Measurements from ENCODE around the gene PLEKHM2. TPM values are rescaled to one million over a fixed set of nuclear protein-coding genes. Genes with fewer than 3 reads are reported as not detected.
A peak's percentile ranks its signal among the peaks of the same experiment; 100 is the strongest.

The PLEKHM2 gene
- total RNA-seq, 1 donor from 2014 or later, result 70.4 TPM

GRCh38 chr1:15683345-15684039, 628 bp upstream of the PLEKHM2 start:
- peak overlapping the region; percentile 75 for H3K4me3 Mint-ChIP-seq (ENCODE audit: low read depth)
- H3K27me3 Mint-ChIP-seq, result no peaks in the 10 kb centered on the region
- DNase-seq (ENCODE audit: low spot score, unreplicated experiment), result no peak
- no peaks in the 10 kb centered on the region for H3K9me3 Mint-ChIP-seq (ENCODE audit: low read depth)
- H3K27ac Mint-ChIP-seq, result peak overlapping the region; percentile 73
- H3K4me1 Mint-ChIP-seq (ENCODE audit: low read depth), result peaks cover 21% of the 10 kb centered on the region
- no peak for TF ChIP-seq CTCF (IDR thresholded peaks at IDR 0.05; ENCODE audit: unreplicated experiment)
- peaks cover 3% of the 10 kb centered on the region for H3K36me3 Mint-ChIP-seq (ENCODE audit: insufficient read depth)

- peak; percentile 37 for DNase-seq (ENCODE audit: low spot score, unreplicated experiment)
- TF ChIP-seq CTCF (IDR thresholded peaks at IDR 0.05; ENCODE audit: unreplicated experiment), result peak; percentile 31
- H3K4me3 Mint-ChIP-seq (ENCODE audit: low read depth), result peak overlapping the region; percentile 85
- H3K27me3 Mint-ChIP-seq, result no peaks in the 10 kb centered on the region
- peaks cover 21% of the 10 kb centered on the region for H3K4me1 Mint-ChIP-seq (ENCODE audit: low read depth)
- H3K9me3 Mint-ChIP-seq (ENCODE audit: low read depth), result no peaks in the 10 kb centered on the region
- H3K36me3 Mint-ChIP-seq (ENCODE audit: insufficient read depth), result peaks cover 7% of the 10 kb centered on the region
- peak overlapping the region; percentile 96 for H3K27ac Mint-ChIP-seq
These were observed 560 bp downstream of the PLEKHM2 start for GRCh38 chr1:15684468-15685291.

- peak overlapping the region; percentile 44 for H3K27ac Mint-ChIP-seq
- H3K36me3 Mint-ChIP-seq (ENCODE audit: insufficient read depth), result peaks cover 7% of the 10 kb centered on the region
- no peak for DNase-seq (ENCODE audit: low spot score, unreplicated experiment)
- peak overlapping the region; percentile 85 for H3K4me3 Mint-ChIP-seq (ENCODE audit: low read depth)
- H3K4me1 Mint-ChIP-seq (ENCODE audit: low read depth), result peaks cover 22% of the 10 kb centered on the region
- no peaks in the 10 kb centered on the region for H3K27me3 Mint-ChIP-seq
- no peak for TF ChIP-seq CTCF (IDR thresholded peaks at IDR 0.05; ENCODE audit: unreplicated experiment)
- no peaks in the 10 kb centered on the region for H3K9me3 Mint-ChIP-seq (ENCODE audit: low read depth)
These were observed 1.7 kb downstream of the PLEKHM2 start for GRCh38 chr1:15685820-15686219.

- H3K9me3 Mint-ChIP-seq (ENCODE audit: low read depth), result no peaks in the 10 kb centered on the region
- peaks cover 7% of the 10 kb centered on the region for H3K36me3 Mint-ChIP-seq (ENCODE audit: insufficient read depth)
These were observed 3.3 kb downstream of the PLEKHM2 start for GRCh38 chr1:15687446-15687845.

More at GRCh38 chr1:15687446-15687845, 3.3 kb downstream of the PLEKHM2 start:
- peaks cover 22% of the 10 kb centered on the region for H3K4me1 Mint-ChIP-seq (ENCODE audit: low read depth)
- no peak overlapping the region for H3K27ac Mint-ChIP-seq
- no peak overlapping the region for H3K4me3 Mint-ChIP-seq (ENCODE audit: low read depth)
- no peak for DNase-seq (ENCODE audit: low spot score, unreplicated experiment)
- no peaks in the 10 kb centered on the region for H3K27me3 Mint-ChIP-seq
- TF ChIP-seq CTCF (IDR thresholded peaks at IDR 0.05; ENCODE audit: unreplicated experiment), result no peak

Measured in progenitor cell of endocrine pancreas (in vitro differentiated cells).